K562 (cell line): ENCODE results near the gene TMEM243. TPM values are rescaled to one million over a fixed set of nuclear protein-coding genes. Genes with fewer than 3 reads are reported as not detected.

Source experiments
- AFF4 ChIP-seq: sonication (generic); formaldehyde crosslinking; IDR thresholded peaks from 2 replicates; pipeline ENCODE4 v1.8.0; 2023; ENCODE audit warnings: mild to moderate bottlenecking, missing genetic modification reagents
- CHD2 ChIP-seq: IDR thresholded peaks from 2 replicates; pipeline ENCODE4 v1.6.1; 2011; ENCODE audit warnings: low read depth, low read length
- DPF2 ChIP-seq: fragments of 450-650 bp; IDR thresholded peaks from 2 replicates; pipeline ENCODE4 v1.6.1; 2016
- ELK1 ChIP-seq: sonication (generic); formaldehyde crosslinking; IDR thresholded peaks from 2 replicates; pipeline ENCODE4 v1.8.1; 2022; ENCODE audit warnings: missing genetic modification reagents
- HDAC2 ChIP-seq: fragments of 450-650 bp; IDR thresholded peaks from 2 replicates; pipeline ENCODE4 v1.6.1; 2016; ENCODE audit warnings: mild to moderate bottlenecking
- HOMEZ ChIP-seq: fragments of 250-450 bp; sonication (Bioruptor Pico); IDR thresholded peaks from 2 replicates; pipeline ENCODE4 v1.4.0; 2020; ENCODE audit warnings: mild to moderate bottlenecking, moderate library complexity
- KAT8 ChIP-seq: fragments of 450-650 bp; IDR thresholded peaks from 2 replicates; pipeline ENCODE4 v1.6.1; 2016; ENCODE audit warnings: low read depth, mild to moderate bottlenecking
- MXD1 ChIP-seq: fragments of 250-450 bp; sonication (Bioruptor Pico); IDR thresholded peaks from 2 replicates; pipeline ENCODE4 v1.8.0; 2021; ENCODE audit warnings: borderline replicate concordance, mild to moderate bottlenecking, moderate library complexity; ENCODE audit not compliant: poor library complexity, severe bottlenecking
- NCOA2 ChIP-seq, 2 experiments: fragments of 450-650 bp; IDR thresholded peaks; 2 replicates each; pipeline ENCODE4 v1.6.1; 2018; ENCODE audit warnings: mild to moderate bottlenecking in 2 of 2, moderate library complexity in 1 of 2; ENCODE audit not compliant: partially characterized antibody in 2 of 2
- OTX1 ChIP-seq: fragments of 450-650 bp; formaldehyde crosslinking; IDR thresholded peaks from 2 replicates; pipeline ENCODE4 v1.4.0; 2022; ENCODE audit warnings: mild to moderate bottlenecking
- PHB ChIP-seq: fragments of 250-450 bp; sonication (Bioruptor Pico); IDR thresholded peaks from 2 replicates; pipeline ENCODE4 v1.5.0; 2021
- PHF8 ChIP-seq: fragments of 200-600 bp; sonication (generic); IDR thresholded peaks from 2 replicates; pipeline ENCODE4 v1.6.1; 2012; ENCODE audit warnings: mixed run types, mild to moderate bottlenecking, inconsistent platforms, low read length, moderate library complexity, borderline replicate concordance
- PPARD ChIP-seq: fragments of 250-450 bp; sonication (Bioruptor Pico); IDR thresholded peaks from 2 replicates; pipeline ENCODE4 v1.8.0; 2022; ENCODE audit warnings: inconsistent platforms, mild to moderate bottlenecking, moderate library complexity
- RBM17 ChIP-seq: fragments of 200-400 bp; formaldehyde crosslinking; IDR thresholded peaks from 2 replicates; pipeline ENCODE4 v1.6.1; 2017; ENCODE audit warnings: low read depth, mild to moderate bottlenecking, low read length, borderline replicate concordance
- STAT5A ChIP-seq: IDR thresholded peaks from 2 replicates; pipeline ENCODE4 v1.6.1; 2012; ENCODE audit warnings: low read length, inconsistent platforms, borderline replicate concordance
- TAF15 ChIP-seq: fragments of 200-400 bp; formaldehyde crosslinking; IDR thresholded peaks from 2 replicates; pipeline ENCODE4 v1.6.1; 2017; ENCODE audit warnings: mild to moderate bottlenecking, low read depth, low read length, moderate library complexity
- TAF9B ChIP-seq: fragments of 450-650 bp; IDR thresholded peaks from 2 replicates; pipeline ENCODE4 v1.6.1; 2018; ENCODE audit warnings: mild to moderate bottlenecking; ENCODE audit not compliant: partially characterized antibody
- ZBTB43 ChIP-seq: sonication (generic); formaldehyde crosslinking; IDR thresholded peaks from 2 replicates; pipeline ENCODE4 v1.8.0; 2023; ENCODE audit warnings: mild to moderate bottlenecking, missing genetic modification reagents
- ZEB2 ChIP-seq: fragments of 450-650 bp; IDR thresholded peaks from 2 replicates; pipeline ENCODE4 v1.6.1; 2016
- ZNF3 ChIP-seq: fragments of 250-450 bp; sonication (Bioruptor Pico); IDR thresholded peaks from 2 replicates; pipeline ENCODE4 v1.5.0; 2021; ENCODE audit warnings: mild to moderate bottlenecking, moderate library complexity
- polyA plus RNA-seq, 8 experiments: library from polyadenylated mRNA; depleted of rRNA in 4 of 8; stranded (reverse) in 5 of 8; unstranded in 3 of 8; fragments of >200 nt; fragmentation: Nextera tagmentation in 2 of 8; fragmentation: Illumina TruSeq in 1 of 8; extraction: Ambion mirVana in 2 of 8; extraction: Trizol in 1 of 8; gene quantifications; 2 replicates each; pipeline versions ENCODE4 v1.2.1 to v1.2.3, GENCODE V29; 2011 to 2014; ENCODE audit warnings: inconsistent platforms in 1 of 8, missing spikeins in 1 of 8
- total RNA-seq, 7 experiments: library from RNA; depleted of rRNA in 6 of 7; stranded (reverse); fragments of >200 nt in 6 of 7; fragmentation: Illumina TruSeq in 2 of 7; extraction: Trizol in 2 of 7; gene quantifications; 2 replicates each; pipeline versions ENCODE4 v1.2.1 to v1.2.3, GENCODE V29; 2011 to 2021; ENCODE audit warnings: low replicate concordance in 1 of 7

TMEM243 gene
- total and polyA plus RNA-seq, 9 of the 15 experiments (the other 6 are each of a cell fraction or from before 2014, with no cell fraction given), result 3.9 to 8.6 (median 6.1) TPM

GRCh38 chr7:87152112-87152896 is 67.2 kb downstream of the TMEM243 start, which contains the start of gene DMTF1 (continued):
- TF ChIP-seq NCOA2 (IDR thresholded peaks at IDR 0.05; ENCODE audit: partially characterized antibody in 2 of 2) (peak in 1 of 2 experiments; percentile 91), OTX1 (CRISPR knock-in tag) (peak; percentile 92), CHD2 (no peak; the same call in 1 of the 2 replicates), PHF8 (peak; percentile 90; the same call in 1 of the 2 replicates), AFF4 (CRISPR knock-in tag) (peak; percentile 87), TAF15 (no peak), PPARD (CRISPR knock-in tag) (no peak), KAT8 (peak; percentile 82), ELK1 (no peak), HDAC2 (peak; percentile 78), MXD1 (CRISPR knock-in tag) (no peak), ZBTB43 (no peak; the same call in 1 of the 2 replicates), RBM17 (no peak), ZNF3 (CRISPR knock-in tag) (no peak), STAT5A (0 out of 2 replicates have a peak, but pooled peaks have one; percentile 10), HOMEZ (CRISPR knock-in tag) (no peak), DPF2 (peak; percentile 79), PHB (CRISPR knock-in tag) (0 out of 2 replicates have a peak, but pooled peaks have one; percentile 41), ZEB2 (no peak), TAF9B (peak; percentile 88)
